MM.1S (cell line): ENCODE measurements around the gene THOC5.

ENCODE experiments used
- EZH2 ChIP-seq: fragments of 300-600 bp; sonication (generic); optimal IDR thresholded peaks from 2 replicates; pipeline ENCODE3; 2017; ENCODE audit warnings: low read depth, mild to moderate bottlenecking, antibody characterized with exemption, low read length, mixed read lengths
- EZH2phosphoT487 ChIP-seq: fragments of 300-600 bp; sonication (generic); IDR thresholded peaks from 2 replicates; pipeline ENCODE4 v1.6.1; 2018; ENCODE audit warnings: antibody characterized with exemption, low read length
- TF ChIP-seq, protein P1 (sequence below): fragments of 300-600 bp; sonication (generic); IDR thresholded peaks from 2 replicates; pipeline ENCODE4 v1.5.1; 2016; ENCODE audit warnings: antibody characterized with exemption, low read length, mixed read lengths

DNA sequence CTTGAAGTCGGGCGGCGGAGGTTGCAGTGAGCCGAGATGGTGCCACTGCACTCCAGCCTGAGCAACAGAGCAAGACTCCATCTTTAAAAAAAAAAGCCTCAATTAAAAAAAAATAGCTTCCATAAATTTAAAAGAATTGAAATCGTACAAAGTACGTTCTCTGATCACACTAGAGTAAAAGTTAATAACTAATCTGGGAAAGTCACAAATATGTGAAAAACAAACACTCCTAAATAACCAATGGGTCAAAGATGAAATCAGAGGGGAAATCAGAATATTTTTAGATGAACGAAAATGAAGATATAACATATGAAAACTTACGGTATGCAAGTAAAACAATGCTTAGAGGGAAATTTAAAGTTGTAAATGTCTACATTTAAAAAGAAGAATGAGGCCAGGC lies 53.7 kb downstream of the THOC5 start:
- TF ChIP-seq EZH2 (no peak), EZH2phosphoT487 (no peak)
- TF ChIP-seq, protein P1, sequence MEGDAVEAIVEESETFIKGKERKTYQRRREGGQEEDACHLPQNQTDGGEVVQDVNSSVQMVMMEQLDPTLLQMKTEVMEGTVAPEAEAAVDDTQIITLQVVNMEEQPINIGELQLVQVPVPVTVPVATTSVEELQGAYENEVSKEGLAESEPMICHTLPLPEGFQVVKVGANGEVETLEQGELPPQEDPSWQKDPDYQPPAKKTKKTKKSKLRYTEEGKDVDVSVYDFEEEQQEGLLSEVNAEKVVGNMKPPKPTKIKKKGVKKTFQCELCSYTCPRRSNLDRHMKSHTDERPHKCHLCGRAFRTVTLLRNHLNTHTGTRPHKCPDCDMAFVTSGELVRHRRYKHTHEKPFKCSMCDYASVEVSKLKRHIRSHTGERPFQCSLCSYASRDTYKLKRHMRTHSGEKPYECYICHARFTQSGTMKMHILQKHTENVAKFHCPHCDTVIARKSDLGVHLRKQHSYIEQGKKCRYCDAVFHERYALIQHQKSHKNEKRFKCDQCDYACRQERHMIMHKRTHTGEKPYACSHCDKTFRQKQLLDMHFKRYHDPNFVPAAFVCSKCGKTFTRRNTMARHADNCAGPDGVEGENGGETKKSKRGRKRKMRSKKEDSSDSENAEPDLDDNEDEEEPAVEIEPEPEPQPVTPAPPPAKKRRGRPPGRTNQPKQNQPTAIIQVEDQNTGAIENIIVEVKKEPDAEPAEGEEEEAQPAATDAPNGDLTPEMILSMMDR = no peak
